Coronary artery (tissue), 2 donors: ENCODE data around the gene EFCAB6.

Experiments used
- DNase-seq: peaks from one replicate; pipeline ENCODE4 v3.0.0-alpha.2; 2017; ENCODE audit warnings: low spot score
- H3K27ac ChIP-seq, 2 donors: fragments of 200-600 bp; sonication (generic); one replicate each; pipeline ENCODE4 v1.5.1; 2016 to 2019
- H3K4me3 ChIP-seq: fragments of 200-600 bp; sonication (generic); 2 replicates; pipeline ENCODE4 v1.5.1; 2016; ENCODE audit warnings: mild to moderate bottlenecking, moderate library complexity
- CTCF ChIP-seq: fragments of 200-600 bp; sonication (generic); IDR thresholded peaks from one replicate; pipeline ENCODE4 v1.5.1; 2019; ENCODE audit warnings: antibody characterized with exemption

EFCAB6 gene

GRCh38 chr22:43624144-43624998 is 187.7 kb downstream of the EFCAB6 start:
- Histone ChIP-seq H3K4me3 (no peak overlapping the region), H3K27ac (no peak overlapping the region)
- no peak for DNase-seq
- TF ChIP-seq CTCF = no peak

DNA sequence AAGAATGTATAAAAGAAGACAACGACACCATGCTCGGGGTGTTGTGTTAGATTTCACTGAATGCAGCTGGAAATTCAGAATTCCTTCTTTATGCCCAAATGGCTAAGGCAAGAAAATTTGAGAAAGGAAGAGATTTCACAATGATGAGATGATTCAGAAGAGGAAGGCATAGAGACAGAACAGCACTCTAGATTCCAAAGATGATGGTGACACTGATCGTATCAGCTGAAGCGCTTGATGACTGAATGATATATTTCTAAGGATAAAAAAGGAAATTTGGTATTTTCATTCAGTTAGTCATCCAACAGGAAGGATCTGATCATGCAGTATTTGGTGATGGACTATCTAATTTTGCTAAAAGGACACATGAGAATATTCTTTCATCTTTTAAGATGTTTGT is 189.2 kb downstream of the EFCAB6 start:
- Histone ChIP-seq H3K27ac (no peak overlapping the region), H3K4me3 (no peak overlapping the region)
- no peak for DNase-seq
- no peak for TF ChIP-seq CTCF

DNA sequence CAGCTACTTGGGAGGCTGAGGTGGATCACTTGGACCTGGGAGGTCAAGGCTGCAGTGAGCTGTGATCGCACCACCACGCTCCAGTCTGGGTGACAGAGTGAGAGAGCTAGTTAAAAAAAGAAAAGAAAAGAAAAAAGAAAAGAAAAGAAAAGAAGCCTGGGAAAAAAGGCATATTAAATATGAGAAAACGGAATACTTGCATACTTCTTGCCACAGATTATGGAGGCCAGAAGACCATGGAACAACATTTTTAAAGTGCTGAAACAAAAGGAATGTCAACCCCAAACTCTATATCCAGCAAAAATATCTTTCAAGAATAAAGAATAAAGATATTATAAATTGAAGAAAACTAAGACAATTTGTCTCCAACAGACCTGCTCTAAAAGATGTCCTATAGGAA is 191.9 kb downstream of the EFCAB6 start:
- no peak for TF ChIP-seq CTCF
- H3K4me3 ChIP-seq = no peak overlapping the region
- no peak overlapping the region for H3K27ac ChIP-seq
- DNase-seq = no peak

- H3K27ac ChIP-seq = no peak overlapping the region
- no peak overlapping the region for H3K4me3 ChIP-seq
- no peak for DNase-seq
- TF ChIP-seq CTCF = no peak
Observed at GRCh38 chr22:43618517-43618916, 193.6 kb downstream of the EFCAB6 start.

DNA sequence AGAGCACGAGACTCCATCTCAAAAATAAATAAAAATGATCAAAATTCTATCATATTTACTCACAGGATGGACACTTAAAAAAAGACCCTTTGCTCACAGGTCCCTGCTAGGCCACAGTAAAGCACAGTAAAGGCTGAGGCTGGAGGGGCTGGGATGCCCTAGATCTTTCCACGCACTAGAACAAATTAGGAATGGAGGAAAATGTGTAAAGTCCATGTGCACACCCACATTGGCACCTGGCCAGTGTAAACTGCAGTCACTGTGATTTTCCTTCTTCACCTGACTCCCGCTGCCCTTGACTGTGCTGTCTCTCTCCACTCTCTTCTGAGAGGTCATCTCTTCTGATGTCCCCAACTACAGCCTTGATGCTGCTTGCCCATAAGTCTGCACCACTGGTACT is 195.5 kb downstream of the EFCAB6 start:
- no peak for TF ChIP-seq CTCF
- Histone ChIP-seq H3K4me3 (no peak overlapping the region), H3K27ac (no peak overlapping the region)
- DNase-seq = no peak

- no peak overlapping the region for H3K27ac ChIP-seq
- no peak for TF ChIP-seq CTCF
Observed at GRCh38 chr22:43600265-43600664, 211.8 kb downstream of the EFCAB6 start.

DNA sequence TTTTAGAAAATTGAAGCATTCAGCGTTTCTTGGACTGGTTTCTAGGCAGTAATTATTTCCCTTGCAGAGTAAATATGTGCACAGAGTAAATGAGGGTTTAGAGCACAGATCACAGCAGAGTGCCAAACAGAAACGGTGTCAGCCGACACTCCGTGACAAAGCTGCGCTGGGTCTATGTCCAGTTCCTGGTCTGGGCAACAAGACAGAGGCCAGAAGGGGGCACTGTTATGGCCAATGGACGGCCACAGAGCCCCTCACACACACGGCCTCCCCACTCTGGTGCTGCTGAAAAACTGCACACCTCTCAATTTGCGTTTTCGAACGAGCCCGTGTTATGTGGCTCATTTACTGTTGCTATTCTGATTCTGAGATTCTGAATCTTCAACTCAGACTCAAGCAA is 219.6 kb downstream of the EFCAB6 start:
- no peak for TF ChIP-seq CTCF
- DNase-seq = no peak
- Histone ChIP-seq H3K27ac (no peak overlapping the region), H3K4me3 (no peak overlapping the region)

More at GRCh38 chr22:43600265-43600664, 211.8 kb downstream of the EFCAB6 start:
- DNase-seq = no peak
- H3K4me3 ChIP-seq = no peak overlapping the region
